K562 (cell line): ENCODE measurements around the gene RALGAPA2.

Experiments used
- BACH1 ChIP-seq: fragments of 200-800 bp; sonication (Bioruptor generic); IDR thresholded peaks from 2 replicates; pipeline ENCODE4 v1.6.1; 2016; ENCODE audit warnings: missing genetic modification characterization, missing compliant biosample characterization
- E2F3 ChIP-seq: fragments of 250-450 bp; sonication (Bioruptor Pico); IDR thresholded peaks from 2 replicates; pipeline ENCODE4 v1.4.0; 2020; ENCODE audit warnings: mild to moderate bottlenecking
- ELF4 ChIP-seq: fragments of 450-650 bp; formaldehyde crosslinking; IDR thresholded peaks from 2 replicates; pipeline ENCODE4 v1.4.0; 2022; ENCODE audit warnings: missing genetic modification characterization
- FOXA1 ChIP-seq: fragments of 450-650 bp; IDR thresholded peaks from 2 replicates; pipeline ENCODE4 v1.6.1; 2016; ENCODE audit warnings: mild to moderate bottlenecking, borderline replicate concordance
- RNF219 ChIP-seq: fragments of 250-450 bp; sonication (Bioruptor Pico); IDR thresholded peaks from 2 replicates; pipeline ENCODE4 v1.5.0; 2022; ENCODE audit warnings: mild to moderate bottlenecking
- TFE3 ChIP-seq: fragments of 450-650 bp; formaldehyde crosslinking; IDR thresholded peaks from 2 replicates; pipeline ENCODE4 v1.4.0; 2020; ENCODE audit warnings: mild to moderate bottlenecking, mixed read lengths
- YY1 ChIP-seq, 3 experiments: IDR thresholded peaks; 2 replicates each; pipeline ENCODE4 v1.6.1; 2011; ENCODE audit warnings: low read length in 2 of 3, mild to moderate bottlenecking in 2 of 3, moderate library complexity in 2 of 3, borderline replicate concordance in 1 of 3, control low read depth in 1 of 3, low read depth in 1 of 3; ENCODE audit not compliant: insufficient read depth in 3 of 3, insufficient replicate concordance in 2 of 3, control insufficient read depth in 1 of 3, insufficient read length in 1 of 3; ENCODE audit errors: extremely low read depth in 1 of 3
- ZMIZ1 ChIP-seq, 2 experiments: fragments of 150-350 bp in 1 of 2; IDR thresholded peaks; 2 replicates each; pipeline ENCODE4 v1.6.1; 2012 to 2016; ENCODE audit warnings: low read depth in 2 of 2, low read length in 2 of 2, mild to moderate bottlenecking in 1 of 2, moderate library complexity in 1 of 2

GRCh38 chr20:20525756-20526155 lies 186.7 kb downstream of the RALGAPA2 start:
- TF ChIP-seq BACH1 (tag) (no peak), FOXA1 (no peak), RNF219 (CRISPR knock-in tag) (no peak), E2F3 (CRISPR knock-in tag) (no peak), ZMIZ1 (IDR thresholded peaks at IDR 0.05; ENCODE audit: low read depth in 2 of 2, low read length in 2 of 2) (no peak), YY1 (IDR thresholded peaks at IDR 0.05; ENCODE audit: borderline replicate concordance in 1 of 3, control insufficient read depth in 1 of 3, extremely low read depth in 1 of 3, insufficient read depth in 3 of 3, insufficient read length in 1 of 3, insufficient replicate concordance in 2 of 3, low read depth in 1 of 3, low read length in 2 of 3) (no peak), ELF4 (CRISPR knock-in tag) (no peak), TFE3 (no peak)
